Activated CD8-positive, alpha-beta T cell treated with anti-CD3 and anti-CD28 coated beads for 36 hours (primary cell): Measurements from ENCODE around the gene RNU6-1. TPM values are rescaled to one million over a fixed set of nuclear protein-coding genes. Genes with fewer than 3 reads are reported as not detected.

Source experiments
- ATAC-seq: fragments of 200-7000 bp; cut with Tn5 transposase; one replicate; pipeline ENCODE4 v1.10.0; 2021; ENCODE audit warnings: mild to moderate bottlenecking, moderate library complexity
- CTCF ChIA-PET: fragments of 350-600 bp; sonication (Branson Sonifier 250); formaldehyde crosslinking; loops from one replicate; lab custom pipeline; 2021; ENCODE audit warnings: antibody characterized with exemption; lab: Charles Lee
- POLR2A ChIA-PET: fragments of 350-600 bp; sonication (Branson Sonifier 250); formaldehyde crosslinking; loops from one replicate; lab custom pipeline; 2021; ENCODE audit warnings: antibody characterized with exemption; lab: Charles Lee
- DNase-seq: peaks from one replicate; pipeline ENCODE4 v3.0.0-alpha.2; 2020
- H3K27ac Mint-ChIP-seq: one replicate; pipeline ENCODE4 v1.8.0; 2021; ENCODE audit warnings: mild to moderate bottlenecking, mixed read lengths
- H3K27me3 Mint-ChIP-seq: one replicate; pipeline ENCODE4 v1.8.0; 2021; ENCODE audit warnings: mixed read lengths
- H3K36me3 Mint-ChIP-seq: one replicate; pipeline ENCODE4 v1.8.0; 2021; ENCODE audit warnings: low read depth, mixed read lengths
- H3K4me1 Mint-ChIP-seq: one replicate; pipeline ENCODE4 v1.8.0; 2021; ENCODE audit warnings: low read depth, mixed read lengths
- H3K4me3 Mint-ChIP-seq: one replicate; pipeline ENCODE4 v1.8.0; 2021; ENCODE audit warnings: mild to moderate bottlenecking, moderate library complexity, mixed read lengths
- H3K9me3 Mint-ChIP-seq: one replicate; pipeline ENCODE4 v1.8.0; 2021; ENCODE audit warnings: mixed read lengths
- CTCF ChIP-seq: fragments of 200-600 bp; IDR thresholded peaks from one replicate; pipeline ENCODE4 v1.8.0; 2022; ENCODE audit warnings: antibody characterized with exemption, mild to moderate bottlenecking
- intact Hi-C: fragments of 100-400 bp; cut with micrococcal nuclease; formaldehyde crosslinking; loops from one replicate; pipeline ENCODE4 v1.10.0; 2022
- total RNA-seq, 2 experiments: library from RNA; stranded (reverse); gene quantifications; one replicate each; pipeline ENCODE4 v1.2.3, GENCODE V29; 2021

RNU6-1 gene
- total RNA-seq, 2 experiments from 2014 or later = not detected

- POLR2A ChIA-PET = interaction anchor here (0.6 kb wide), 1 partner anchor 314 kb away, joined by 3 read pairs; no protein-coding TSS in a partner anchor
- Mint-ChIP-seq H3K27me3 (peaks cover 2% of the 10 kb centered on the region), H3K9me3 (peaks cover 1% of the 10 kb centered on the region), H3K4me3 (no peak overlapping the region), H3K27ac (no peak overlapping the region), H3K4me1 (peaks cover 9% of the 10 kb centered on the region), H3K36me3 (no peaks in the 10 kb centered on the region)
- intact Hi-C loops = no loop called here
- TF ChIP-seq CTCF = no peak
- DNase-seq (no peak), ATAC-seq (no peak)
- CTCF ChIA-PET = interaction anchor here (2.4 kb wide), 1 partner anchor 10 kb away, joined by 15 read pairs; no protein-coding TSS in a partner anchor
Observed at GRCh38 chr15:67853454-67853853, 13.6 kb upstream of the RNU6-1 start.

GRCh38 chr15:67852418-67852817 is 12.6 kb upstream of the RNU6-1 start:
- DNase-seq (no peak), ATAC-seq (no peak)
- ChIA-PET POLR2A (no interaction called here), CTCF (interaction anchor here (2.4 kb wide), 1 partner anchor 11 kb away, joined by 15 read pairs; no protein-coding TSS in a partner anchor)
- H3K9me3 Mint-ChIP-seq = peaks cover 1% of the 10 kb centered on the region
- peaks cover 9% of the 10 kb centered on the region for H3K4me1 Mint-ChIP-seq
- no peaks in the 10 kb centered on the region for H3K36me3 Mint-ChIP-seq
- no peak overlapping the region for H3K4me3 Mint-ChIP-seq
- intact Hi-C loops = no loop called here
- TF ChIP-seq CTCF = no peak
- H3K27me3 Mint-ChIP-seq = peaks cover 2% of the 10 kb centered on the region
- H3K27ac Mint-ChIP-seq = no peak overlapping the region

- Mint-ChIP-seq H3K4me3 (no peak overlapping the region), H3K36me3 (no peaks in the 10 kb centered on the region), H3K9me3 (peaks cover 1% of the 10 kb centered on the region), H3K27me3 (peaks cover 2% of the 10 kb centered on the region), H3K27ac (no peak overlapping the region), H3K4me1 (peaks cover 8% of the 10 kb centered on the region)
- ATAC-seq (no peak), DNase-seq (no peak)
- ChIA-PET CTCF (no interaction called here), POLR2A (no interaction called here)
- intact Hi-C loops = no loop called here
- TF ChIP-seq CTCF = no peak
Observed at GRCh38 chr15:67850994-67851571, 11.2 kb upstream of the RNU6-1 start.

GRCh38 chr15:67850336-67850735 is 10.5 kb upstream of the RNU6-1 start:
- H3K27me3 Mint-ChIP-seq = peaks cover 2% of the 10 kb centered on the region
- POLR2A ChIA-PET = no interaction called here
- CTCF ChIA-PET = no interaction called here

More at GRCh38 chr15:67850336-67850735, 10.5 kb upstream of the RNU6-1 start:
- Mint-ChIP-seq H3K9me3 (peaks cover 1% of the 10 kb centered on the region), H3K27ac (no peak overlapping the region), H3K4me1 (peaks cover 4% of the 10 kb centered on the region), H3K36me3 (no peaks in the 10 kb centered on the region), H3K4me3 (no peak overlapping the region)
- intact Hi-C loops = no loop called here
- TF ChIP-seq CTCF = no peak
- no peak for ATAC-seq
- DNase-seq = no peak
